ENCODE measurements around the gene IRAK1BP1. TPM values are rescaled to one million over a fixed set of nuclear protein-coding genes. Genes with fewer than 3 reads are reported as not detected.
"Not testable (repeated sequence)": the region's sequence is repeated elsewhere in the genome, so short reads cannot be mapped to it uniquely, and the experiment has no call there.

The IRAK1BP1 gene
- total RNA-seq, 1 donor from 2014 or later, result 4.3 TPM

DNA sequence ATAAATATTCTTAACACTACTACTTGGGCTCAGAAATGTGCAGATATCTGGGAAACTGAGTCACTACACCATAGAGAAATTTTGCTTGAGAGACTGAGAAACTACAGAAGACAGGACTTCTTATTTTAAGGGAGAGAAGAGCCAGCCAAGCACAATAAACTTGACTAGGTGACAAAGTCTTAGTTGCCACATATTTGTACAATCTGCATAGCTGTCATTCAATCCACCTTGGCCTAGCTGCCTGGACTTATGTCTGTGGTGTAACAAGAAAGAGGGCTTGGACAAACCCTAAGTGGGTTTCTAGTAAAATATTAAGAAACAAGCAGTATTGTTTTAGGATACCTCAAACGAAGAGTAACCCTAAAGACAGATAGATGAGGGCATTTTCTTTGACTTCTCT, 21.8 kb upstream of the IRAK1BP1 start:
- H3K9me3 ChIP-seq, result no peaks in the 10 kb centered on the region
- intact Hi-C loops (cut with DNase I), result no loop called here
- H3K36me3 ChIP-seq, result no peaks in the 10 kb centered on the region
- no peaks in the 10 kb centered on the region for H3K27me3 ChIP-seq
- H3K4me1 ChIP-seq, result no peaks in the 10 kb centered on the region
- no peak for TF ChIP-seq CTCF (IDR thresholded peaks at IDR 0.05)
- DNase-seq (no peak), ATAC-seq (no peak)
- no peak overlapping the region for H3K27ac ChIP-seq
- no peak overlapping the region for H3K4me3 ChIP-seq

DNA sequence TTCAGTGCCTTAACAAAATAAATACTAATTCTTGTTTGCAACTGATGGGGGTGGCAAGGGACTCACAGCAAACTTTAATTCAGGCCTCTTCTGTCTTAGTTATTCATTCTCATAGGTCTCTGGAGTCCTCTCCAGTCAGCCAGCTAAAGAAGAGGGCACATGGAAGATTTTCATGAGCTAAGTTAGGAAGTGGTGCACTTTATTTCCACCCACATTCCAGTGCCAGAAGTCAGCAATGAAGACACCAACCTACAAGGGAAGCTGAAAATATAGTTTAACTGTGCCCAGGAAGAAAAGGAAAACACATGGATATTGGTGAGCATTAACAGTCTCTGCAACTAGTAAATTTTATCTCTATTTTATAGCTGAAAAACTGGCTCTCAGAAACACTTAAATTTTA, 16.7 kb upstream of the IRAK1BP1 start:
- Histone ChIP-seq H3K27me3 (no peaks in the 10 kb centered on the region), H3K4me1 (no peaks in the 10 kb centered on the region), H3K36me3 (no peaks in the 10 kb centered on the region), H3K9me3 (no peaks in the 10 kb centered on the region), H3K27ac (no peak overlapping the region), H3K4me3 (no peak overlapping the region)
- DNase-seq, result no peak
- no peak for TF ChIP-seq CTCF (IDR thresholded peaks at IDR 0.05)
- ATAC-seq, result no peak
- intact Hi-C loops (cut with DNase I), result no loop called here

GRCh38 chr6:78851156-78851555, 16.2 kb upstream of the IRAK1BP1 start:
- DNase-seq (no peak), ATAC-seq (no peak)
- no peak for TF ChIP-seq CTCF (IDR thresholded peaks at IDR 0.05)
- H3K36me3 ChIP-seq, result no peaks in the 10 kb centered on the region
- H3K27me3 ChIP-seq, result no peaks in the 10 kb centered on the region
- intact Hi-C loops (cut with DNase I), result no loop called here
- no peaks in the 10 kb centered on the region for H3K4me1 ChIP-seq
- no peak overlapping the region for H3K4me3 ChIP-seq
- no peak overlapping the region for H3K27ac ChIP-seq
- H3K9me3 ChIP-seq, result no peaks in the 10 kb centered on the region

DNA sequence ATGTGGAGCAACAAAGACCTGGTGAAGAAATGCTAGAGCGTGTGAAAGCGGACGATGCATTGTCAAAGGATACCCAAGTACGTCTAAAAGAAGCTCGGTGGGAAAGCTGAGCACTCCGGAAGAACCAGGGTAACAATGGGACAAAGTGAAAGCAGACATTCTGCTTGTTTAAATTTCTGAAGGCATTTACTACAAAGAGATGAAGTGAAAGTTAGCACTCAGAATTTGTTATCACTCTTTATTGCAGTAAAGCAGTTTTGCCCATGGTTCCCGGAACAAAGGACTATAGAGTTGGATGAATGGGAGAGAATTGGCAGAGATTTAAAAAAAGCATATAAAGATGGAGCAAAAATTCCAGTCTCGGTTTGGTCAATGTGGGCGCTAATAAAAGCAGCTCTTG, 12.8 kb upstream of the IRAK1BP1 start:
- H3K4me3 ChIP-seq, result no peak overlapping the region
- intact Hi-C loops (cut with DNase I), result no loop called here
- ATAC-seq (no peak), DNase-seq (no peak)
- no peak overlapping the region for H3K27ac ChIP-seq
- no peaks in the 10 kb centered on the region for H3K27me3 ChIP-seq
- H3K36me3 ChIP-seq, result no peaks in the 10 kb centered on the region
- no peaks in the 10 kb centered on the region for H3K9me3 ChIP-seq
- TF ChIP-seq CTCF (IDR thresholded peaks at IDR 0.05), result no peak
- H3K4me1 ChIP-seq, result no peaks in the 10 kb centered on the region

DNA sequence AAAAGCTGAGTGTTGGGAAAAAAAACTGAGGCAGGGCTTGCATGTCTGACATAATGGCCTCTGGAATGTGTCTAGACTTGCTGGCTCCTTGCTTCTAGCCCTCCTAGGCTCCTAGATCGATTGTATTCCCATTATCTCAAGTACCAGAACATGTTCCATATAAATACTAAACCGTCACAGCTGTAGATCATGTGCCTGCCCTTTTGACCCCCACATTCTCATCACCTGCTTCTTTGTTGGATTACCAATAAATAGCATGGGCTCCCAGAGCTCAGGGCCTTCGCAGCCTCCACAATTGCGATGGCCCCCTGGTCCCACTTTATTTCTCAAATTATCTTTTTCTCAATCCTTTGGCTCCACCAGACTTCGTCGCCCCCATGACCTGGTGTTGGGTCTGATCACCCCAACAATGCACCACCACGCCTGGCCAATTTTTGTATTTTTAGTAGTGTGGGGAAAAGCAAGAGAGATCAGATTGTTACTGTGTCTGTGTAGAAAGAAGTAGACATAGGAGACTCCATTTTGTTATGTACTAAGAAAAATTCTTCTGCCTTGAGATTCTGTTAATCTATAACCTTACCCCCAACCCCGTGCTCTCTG, 8.9 kb upstream of the IRAK1BP1 start:
- H3K4me1 ChIP-seq; H3K36me3 ChIP-seq; DNase-seq; intact Hi-C loops (cut with DNase I); H3K9me3 ChIP-seq; H3K4me3 ChIP-seq; H3K27me3 ChIP-seq; H3K27ac ChIP-seq; ATAC-seq: not testable (repeated sequence)

DNA sequence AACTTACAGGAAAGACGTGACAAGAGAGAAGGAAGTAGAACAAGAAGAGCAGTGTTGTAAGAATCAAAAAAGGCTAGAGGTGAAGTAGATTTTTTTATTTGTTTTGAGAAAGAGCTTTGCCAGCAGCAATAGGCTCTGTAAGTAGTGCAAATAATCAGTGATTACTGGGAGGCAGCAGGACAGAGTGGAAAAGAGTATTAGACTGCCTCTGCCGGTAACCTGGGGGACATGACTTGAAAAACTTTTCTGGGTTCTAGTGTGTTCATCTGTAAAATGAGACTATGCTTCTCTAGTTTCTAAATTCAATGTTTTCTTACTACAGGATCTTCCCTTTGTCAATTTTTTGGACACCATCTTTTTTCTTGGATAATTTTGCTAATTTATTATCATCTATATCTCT, 5.8 kb upstream of the IRAK1BP1 start:
- H3K4me1 ChIP-seq, result no peaks in the 10 kb centered on the region
- peak; percentile 80 for ATAC-seq
- H3K36me3 ChIP-seq, result no peaks in the 10 kb centered on the region
- no peak overlapping the region for H3K27ac ChIP-seq
- TF ChIP-seq CTCF (IDR thresholded peaks at IDR 0.05), result peak; percentile 28
- H3K4me3 ChIP-seq, result no peak overlapping the region
- no peak for DNase-seq
- intact Hi-C loops (cut with DNase I), result no loop called here
- no peaks in the 10 kb centered on the region for H3K9me3 ChIP-seq
- H3K27me3 ChIP-seq, result no peaks in the 10 kb centered on the region
